ENCODE data around the gene SLC1A4.

The SLC1A4 gene

GRCh38 chr2:65055422-65056214 lies 66.4 kb downstream of the SLC1A4 start:
- DNase-seq, result no peak

DNA sequence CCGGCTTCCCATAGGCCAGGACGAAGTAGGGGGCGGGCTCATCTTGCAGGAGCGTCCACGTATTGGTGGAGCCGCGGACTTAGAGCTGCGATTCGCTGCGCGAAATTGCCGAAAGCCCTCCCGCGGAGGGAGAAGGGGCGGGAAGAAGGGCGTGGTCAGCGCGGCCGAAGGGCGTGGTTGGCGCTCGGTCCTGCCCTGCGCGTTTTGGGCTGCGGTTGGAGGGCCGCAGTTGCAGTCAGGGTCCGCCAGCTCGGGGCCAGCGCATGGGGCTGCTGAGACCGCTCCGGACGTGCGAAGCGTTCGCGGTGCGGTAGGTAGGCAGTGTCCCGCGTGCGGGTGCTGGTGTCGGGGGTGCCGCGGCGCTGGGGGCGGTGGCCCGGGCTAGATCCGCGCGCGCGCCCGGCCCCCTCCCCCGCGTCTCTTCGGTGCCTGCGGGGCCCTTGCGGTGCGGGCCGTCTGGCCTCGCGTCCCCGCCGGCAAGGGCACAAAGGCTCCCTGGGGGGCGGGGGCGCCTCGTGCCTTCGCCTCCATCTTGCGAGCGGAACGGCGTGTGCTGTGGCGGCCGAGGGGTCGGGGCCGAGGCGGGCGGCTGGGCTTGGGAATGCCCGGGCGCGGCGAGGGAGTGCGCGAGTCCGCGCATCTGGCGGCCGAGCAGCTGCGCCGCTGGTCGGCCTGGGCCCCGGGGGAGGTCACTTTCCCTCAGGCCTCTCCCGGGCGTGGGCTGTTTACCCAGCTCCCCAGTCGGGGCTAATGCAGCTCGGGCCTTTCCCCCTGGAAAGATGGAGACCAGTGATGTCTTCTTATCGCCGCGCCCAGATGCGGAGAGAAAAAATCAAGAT lies 67.2 kb downstream of the SLC1A4 start, which contains the start of gene CEP68:
Gene CEP68, plus strand, starts transcription at position 202 of the 839 bp plus-strand sequence. CDS start 13,029 bp downstream, outside the sequence.
- peak; percentile 97 for DNase-seq

GRCh38 chr2:65057054-65057375 lies 67.8 kb downstream of the SLC1A4 start:
- DNase-seq, result no peak

- DNase-seq, result no peak
These were observed 68.3 kb downstream of the SLC1A4 start for GRCh38 chr2:65057391-65058052.

DNA sequence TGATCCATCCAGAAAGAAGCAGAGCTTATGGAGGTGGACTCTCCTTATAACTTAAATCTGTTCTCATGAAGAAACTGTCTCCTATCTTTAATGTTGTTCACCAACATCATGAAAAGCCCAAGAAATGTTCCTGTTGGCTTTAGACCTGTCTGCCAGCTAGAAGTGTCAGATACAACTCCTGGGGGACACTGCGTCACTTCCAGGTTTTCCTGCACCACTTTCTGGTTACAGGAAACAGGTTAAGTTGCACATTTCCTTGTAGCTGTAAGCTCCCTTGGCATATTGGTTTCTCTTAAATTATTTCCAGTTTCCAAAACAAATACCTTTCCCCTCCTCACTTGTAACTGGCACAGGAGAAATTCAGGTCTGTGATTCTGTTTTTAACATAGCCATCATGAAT lies 69.9 kb downstream of the SLC1A4 start:
- no peak for DNase-seq

GRCh38 chr2:65061146-65061909 lies 72.1 kb downstream of the SLC1A4 start:
- DNase-seq, result no peak

- DNase-seq, result no peak
These were observed 72.7 kb downstream of the SLC1A4 start for GRCh38 chr2:65061910-65062339.

- no peak for DNase-seq
These were observed 73.9 kb downstream of the SLC1A4 start for GRCh38 chr2:65062843-65063825.

DNA sequence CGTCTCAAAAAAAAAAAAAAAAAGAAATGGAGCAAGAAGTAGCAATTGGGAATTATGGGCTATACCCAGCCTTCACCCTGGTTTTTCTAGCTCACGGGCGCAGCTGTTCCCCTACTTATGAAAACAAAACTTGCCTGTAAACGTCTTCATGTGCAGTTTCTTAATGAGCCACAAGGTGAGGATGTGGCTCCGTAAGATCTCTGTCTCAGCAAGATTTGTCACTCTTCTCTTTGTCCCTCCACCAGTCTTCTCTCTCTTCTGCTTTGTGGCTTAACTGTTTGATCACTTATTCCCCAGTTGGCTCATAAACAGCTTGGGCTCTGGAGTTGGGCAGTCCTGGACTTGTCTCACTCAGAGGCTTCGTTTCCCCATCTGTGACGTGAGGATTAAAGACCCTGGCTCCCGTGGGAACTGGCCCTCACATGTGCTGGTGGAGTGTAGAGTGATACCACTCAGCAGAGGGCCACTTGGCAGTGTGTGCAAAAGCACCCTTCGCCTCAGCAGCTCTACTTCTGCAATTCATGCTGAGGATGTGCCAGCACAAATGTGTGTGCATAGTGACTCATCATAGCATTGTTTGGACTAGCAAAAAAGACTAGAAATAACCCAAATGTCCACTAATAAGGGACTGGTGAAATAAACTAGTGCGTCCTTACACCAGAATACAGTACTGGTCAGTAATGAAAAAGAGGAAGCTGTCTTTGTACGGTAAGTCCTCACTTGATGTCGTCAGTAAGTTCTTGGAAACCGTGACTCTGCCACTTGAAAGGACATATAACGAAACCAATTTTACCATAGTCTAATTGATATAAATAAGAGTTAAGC lies 75.7 kb downstream of the SLC1A4 start:
- no peak for DNase-seq

GRCh38 chr2:65067806-65068553 lies 78.8 kb downstream of the SLC1A4 start:
- no peak for DNase-seq

DNA sequence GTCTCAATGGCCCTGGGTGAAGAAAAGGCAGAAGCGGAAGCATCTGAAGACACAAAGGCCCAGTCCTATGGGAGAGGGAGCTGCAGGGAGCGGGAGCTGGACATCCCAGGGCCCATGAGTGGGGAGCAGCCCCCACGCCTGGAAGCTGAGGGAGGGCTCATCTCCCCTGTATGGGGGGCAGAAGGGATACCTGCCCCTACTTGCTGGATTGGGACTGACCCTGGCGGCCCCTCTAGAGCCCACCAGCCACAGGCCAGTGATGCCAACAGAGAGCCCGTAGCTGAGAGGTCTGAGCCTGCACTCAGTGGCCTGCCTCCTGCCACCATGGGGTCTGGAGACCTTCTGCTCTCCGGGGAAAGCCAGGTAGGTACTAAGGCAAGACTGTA lies 80.2 kb downstream of the SLC1A4 start:
- no peak for DNase-seq

GRCh38 chr2:65070172-65070830 lies 81.1 kb downstream of the SLC1A4 start:
- DNase-seq, result no peak

DNA sequence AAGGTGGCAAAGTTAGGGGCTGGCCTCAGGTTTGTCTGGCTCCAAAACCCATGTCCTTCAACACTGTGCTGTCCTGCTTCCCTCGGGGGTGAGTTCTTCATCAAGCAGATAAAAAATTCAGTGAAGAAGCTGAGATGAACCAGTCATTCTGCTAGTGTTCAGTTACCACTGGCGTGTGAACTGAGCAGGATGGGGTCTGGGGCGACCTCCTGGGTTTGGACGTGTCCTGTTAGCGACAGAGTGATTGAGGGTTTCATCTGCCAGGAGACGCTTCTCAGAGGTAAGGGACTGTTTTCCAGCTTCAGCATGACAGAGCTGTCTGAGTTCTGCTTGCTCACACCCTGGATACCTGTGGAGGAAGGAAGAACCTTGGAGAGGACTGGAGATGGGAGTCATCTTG lies 81.7 kb downstream of the SLC1A4 start:
- DNase-seq, result no peak

GRCh38 chr2:65071499-65072180 lies 82.4 kb downstream of the SLC1A4 start:
- no peak for DNase-seq

DNA sequence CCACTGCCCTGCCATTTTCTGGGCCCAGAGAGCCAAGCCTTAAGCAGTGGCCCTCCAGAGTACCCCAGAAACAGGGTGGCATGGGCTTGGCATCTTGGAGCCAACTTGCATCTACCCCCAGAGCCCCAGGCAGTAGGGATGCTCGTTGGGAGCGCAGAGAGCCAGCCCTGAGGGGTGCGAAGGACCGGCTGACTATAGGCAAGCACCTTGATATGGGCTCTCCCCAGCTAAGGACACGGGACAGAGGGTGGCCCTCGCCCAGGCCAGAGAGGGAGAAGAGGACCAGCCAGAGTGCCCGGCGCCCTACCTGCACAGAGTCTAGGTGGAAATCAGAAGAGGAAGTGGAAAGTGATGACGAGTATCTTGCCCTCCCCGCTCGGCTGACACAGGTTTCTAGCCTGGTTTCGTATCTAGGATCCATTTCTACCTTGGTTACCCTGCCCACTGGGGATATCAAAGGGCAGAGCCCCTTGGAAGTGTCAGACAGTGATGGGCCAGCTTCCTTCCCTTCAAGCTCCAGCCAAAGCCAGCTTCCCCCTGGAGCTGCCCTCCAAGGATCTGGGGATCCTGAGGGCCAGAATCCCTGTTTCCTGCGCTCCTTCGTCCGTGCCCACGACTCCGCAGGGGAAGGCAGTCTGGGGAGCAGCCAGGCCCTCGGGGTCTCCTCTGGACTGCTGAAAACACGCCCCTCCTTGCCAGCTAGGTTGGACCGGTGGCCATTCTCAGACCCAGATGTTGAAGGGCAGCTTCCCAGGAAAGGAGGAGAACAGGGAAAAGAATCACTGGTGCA lies 83.2 kb downstream of the SLC1A4 start:
- no peak for DNase-seq

All from right forelimb (tissue), 1 donor.